HG03196 (cell line): ENCODE results near the gene UMAD1.

ENCODE experiments used
- ATAC-seq: cut with Tn5 transposase; IDR thresholded peaks from one replicate; pipeline ENCODE4 v1.9.1; 2021; ENCODE audit not compliant: unreplicated experiment

Gene UMAD1

GRCh38 chr7:7687800-7688199 is 47.2 kb downstream of the UMAD1 start:
- ATAC-seq = no peak

- no peak for ATAC-seq
Observed at GRCh38 chr7:7688310-7688709, 47.8 kb downstream of the UMAD1 start.

GRCh38 chr7:7688956-7689355 is 48.4 kb downstream of the UMAD1 start:
- ATAC-seq = no peak

GRCh38 chr7:7693881-7694280 is 53.3 kb downstream of the UMAD1 start:
- no peak for ATAC-seq

GRCh38 chr7:7694542-7694941 is 54.0 kb downstream of the UMAD1 start:
- no peak for ATAC-seq

GRCh38 chr7:7695111-7695817 is 54.7 kb downstream of the UMAD1 start:
- no peak for ATAC-seq

GRCh38 chr7:7696458-7697119 is 56.0 kb downstream of the UMAD1 start:
- no peak for ATAC-seq

GRCh38 chr7:7698930-7699329 is 58.4 kb downstream of the UMAD1 start:
- no peak for ATAC-seq

- ATAC-seq = no peak
Observed at GRCh38 chr7:7699380-7699779, 58.8 kb downstream of the UMAD1 start.

- ATAC-seq = no peak
Observed at GRCh38 chr7:7699970-7700369, 59.4 kb downstream of the UMAD1 start.

- ATAC-seq = no peak
Observed at GRCh38 chr7:7701527-7701926, 61.0 kb downstream of the UMAD1 start.

- ATAC-seq = no peak
Observed at GRCh38 chr7:7702826-7703225, 62.3 kb downstream of the UMAD1 start.

- ATAC-seq = no peak
Observed at GRCh38 chr7:7703427-7703826, 62.9 kb downstream of the UMAD1 start.

GRCh38 chr7:7704867-7705266 is 64.3 kb downstream of the UMAD1 start:
- no peak for ATAC-seq

GRCh38 chr7:7705318-7705717 is 64.8 kb downstream of the UMAD1 start:
- no peak for ATAC-seq

- peak; percentile 71 for ATAC-seq
Observed at GRCh38 chr7:7706101-7706511, 65.6 kb downstream of the UMAD1 start.

- ATAC-seq = no peak
Observed at GRCh38 chr7:7706556-7707172, 66.1 kb downstream of the UMAD1 start.

- no peak for ATAC-seq
Observed at GRCh38 chr7:7707246-7707645, 66.7 kb downstream of the UMAD1 start.

GRCh38 chr7:7707806-7708205 is 67.3 kb downstream of the UMAD1 start:
- no peak for ATAC-seq

- ATAC-seq = no peak
Observed at GRCh38 chr7:7709291-7709690, 68.7 kb downstream of the UMAD1 start.

- ATAC-seq = no peak
Observed at GRCh38 chr7:7710469-7710868, 69.9 kb downstream of the UMAD1 start.

GRCh38 chr7:7713730-7714129 is 73.2 kb downstream of the UMAD1 start:
- ATAC-seq = no peak
